Liver (tissue), 9 donors: Measurements from ENCODE around the gene PKHD1. TPM values are rescaled to one million over a fixed set of nuclear protein-coding genes. Genes with fewer than 3 reads are reported as not detected.

Experiments
- DNase-seq: peaks from one replicate; pipeline ENCODE4 v3.0.0-alpha.2; 2017; ENCODE audit warnings: low spot score
- H3K27ac ChIP-seq, 2 donors: one replicate each; pipeline ENCODE4 v1.7.0; 2013; ENCODE audit warnings: inconsistent platforms in 2 of 2, low read length in 2 of 2, control low read depth in 1 of 2, low read depth in 1 of 2, mild to moderate bottlenecking in 1 of 2
- H3K27me3 ChIP-seq, 4 donors: one replicate each; pipeline versions ENCODE4 v1.6.1 to v1.7.0; 2013; ENCODE audit warnings: low read length in 3 of 4, inconsistent platforms in 1 of 4, mild to moderate bottlenecking in 1 of 4, moderate library complexity in 1 of 4; ENCODE audit not compliant: control insufficient read depth in 4 of 4, insufficient read depth in 4 of 4
- H3K36me3 ChIP-seq, 4 donors: one replicate each; pipeline versions ENCODE4 v1.6.1 to v1.7.0; 2013; ENCODE audit warnings: low read length in 3 of 4, mild to moderate bottlenecking in 3 of 4, low read depth in 1 of 4, moderate library complexity in 1 of 4; ENCODE audit not compliant: control insufficient read depth in 4 of 4, insufficient read depth in 3 of 4
- H3K4me1 ChIP-seq, 4 donors: one replicate each; pipeline versions ENCODE4 v1.6.1 to v1.7.0; 2013; ENCODE audit warnings: low read length in 3 of 4, mild to moderate bottlenecking in 3 of 4, moderate library complexity in 1 of 4; ENCODE audit not compliant: control insufficient read depth in 4 of 4, insufficient read depth in 4 of 4
- H3K4me3 ChIP-seq, 3 donors: one replicate each; pipeline versions ENCODE4 v1.6.1 to v1.7.0; 2013; ENCODE audit warnings: low read length in 3 of 3, control low read depth in 1 of 3, low read depth in 1 of 3, mild to moderate bottlenecking in 1 of 3
- H3K9ac ChIP-seq, 2 donors: one replicate each; pipeline ENCODE4 v1.7.0; 2013; ENCODE audit warnings: low read length in 2 of 2, mild to moderate bottlenecking in 2 of 2, moderate library complexity in 2 of 2, control low read depth in 1 of 2, low read depth in 1 of 2
- H3K9me3 ChIP-seq, 4 donors: one replicate each; pipeline versions ENCODE4 v1.6.1 to v1.7.0; 2013; ENCODE audit warnings: low read length in 3 of 4; ENCODE audit not compliant: control insufficient read depth in 4 of 4
- ATF3 ChIP-seq: IDR thresholded peaks from 2 replicates; pipeline ENCODE4 v1.6.1; 2016; ENCODE audit warnings: antibody characterized with exemption
- CTCF ChIP-seq: fragments of 150-350 bp; IDR thresholded peaks from 2 replicates; pipeline ENCODE4 v1.5.1; 2017; ENCODE audit warnings: improper control_type of control experiment, low read depth, low read length; ENCODE audit not compliant: missing input control
- EGR1 ChIP-seq, 2 donors: IDR thresholded peaks; 2 replicates each; pipeline ENCODE4 v1.6.1; 2016 to 2018; ENCODE audit warnings: antibody characterized with exemption in 2 of 2, low read depth in 2 of 2
- FOXA1 ChIP-seq: IDR thresholded peaks from 2 replicates; pipeline ENCODE4 v1.6.1; 2016; ENCODE audit warnings: antibody characterized with exemption
- FOXA2 ChIP-seq: IDR thresholded peaks from 2 replicates; pipeline ENCODE4 v1.6.1; 2016; ENCODE audit warnings: antibody characterized with exemption
- GABPA ChIP-seq, 2 donors: IDR thresholded peaks in 1 of 2; conservative IDR thresholded peaks in 1 of 2; 2 replicates each; pipeline ENCODE4 v1.6.1; 2016; ENCODE audit warnings: antibody characterized with exemption in 2 of 2, mild to moderate bottlenecking in 1 of 2, moderate library complexity in 1 of 2
- HNF4A ChIP-seq, 2 donors: conservative IDR thresholded peaks; 2 replicates each; pipeline ENCODE4 v1.6.1; 2016; ENCODE audit warnings: antibody characterized with exemption in 2 of 2, mild to moderate bottlenecking in 2 of 2
- HNF4G ChIP-seq: IDR thresholded peaks from 2 replicates; pipeline ENCODE4 v1.6.1; 2016; ENCODE audit warnings: antibody characterized with exemption
- JUND ChIP-seq, 2 donors: IDR thresholded peaks; 2 replicates each; pipeline ENCODE4 v1.6.1; 2016; ENCODE audit warnings: antibody characterized with exemption in 2 of 2
- MAX ChIP-seq: IDR thresholded peaks from 2 replicates; pipeline ENCODE4 v1.6.1; 2016; ENCODE audit warnings: antibody characterized with exemption
- NR2F2 ChIP-seq: IDR thresholded peaks from 2 replicates; pipeline ENCODE4 v1.6.1; 2016; ENCODE audit warnings: antibody characterized with exemption
- RAD21 ChIP-seq, 2 donors: IDR thresholded peaks; 2 replicates each; pipeline ENCODE4 v1.6.1; 2016; ENCODE audit warnings: antibody characterized with exemption in 2 of 2, mild to moderate bottlenecking in 2 of 2
- REST ChIP-seq: IDR thresholded peaks from 2 replicates; pipeline ENCODE4 v1.6.1; 2016; ENCODE audit warnings: antibody characterized with exemption, mild to moderate bottlenecking
- RXRA ChIP-seq, 2 donors: IDR thresholded peaks; 2 replicates each; pipeline ENCODE4 v1.6.1; 2017 to 2018; ENCODE audit warnings: antibody characterized with exemption in 2 of 2, mild to moderate bottlenecking in 1 of 2
- SP1 ChIP-seq: IDR thresholded peaks from 2 replicates; pipeline ENCODE4 v1.6.1; 2018; ENCODE audit warnings: antibody characterized with exemption, mild to moderate bottlenecking
- TAF1 ChIP-seq: conservative IDR thresholded peaks from 2 replicates; pipeline ENCODE4 v1.6.1; 2016; ENCODE audit warnings: antibody characterized with exemption, mild to moderate bottlenecking
- YY1 ChIP-seq: IDR thresholded peaks from 2 replicates; pipeline ENCODE4 v1.6.1; 2016; ENCODE audit warnings: antibody characterized with exemption, mild to moderate bottlenecking
- ZBTB33 ChIP-seq: IDR thresholded peaks from 2 replicates; pipeline ENCODE4 v1.6.1; 2016; ENCODE audit warnings: antibody characterized with exemption
- WGBS: extraction: QIAGEN DNeasy Blood & Tissue Kit; methylation state at CpG from one replicate; pipeline ENCODE4 v1.1.7; 2013; 5-methylcytosine and 5-hydroxymethylcytosine counted together
- polyA plus RNA-seq, 2 donors: library from polyadenylated mRNA; stranded (reverse) in 1 of 2; unstranded in 1 of 2; fragments of 200-250 nt in 1 of 2; fragments of >200 nt in 1 of 2; fragmentation: Nextera tagmentation in 1 of 2; extraction: Ambion mirVana in 1 of 2; gene quantifications; one replicate each; pipeline versions ENCODE4 v1.2.1 to v1.2.3, GENCODE V29; 2013 to 2015
- total RNA-seq, 2 donors: library from RNA; depleted of rRNA; stranded (reverse); fragments of >200 nt; gene quantifications; one replicate each; pipeline ENCODE4 v1.2.3, GENCODE V29; 2014
- donor health status: healthy.
- donor health status: healthy.
- donor health status: healthy.
- donor health status: healthy.
- donor health status: healthy.

The PKHD1 gene
- total and polyA plus RNA-seq, 4 donors: 0.45 to 10.6 (median 3.2) TPM

- TF ChIP-seq TAF1 (no peak), ZBTB33 (no peak), EGR1 (IDR thresholded peaks at IDR 0.05; ENCODE audit: low read depth in 2 of 2) (no peak), RAD21 (IDR thresholded peaks at IDR 0.05) (no peak), GABPA (IDR thresholded peaks at IDR 0.05 in 1 of 2, conservative IDR thresholded peaks at IDR 0.05 in 1 of 2) (no peak), REST (no peak), CTCF (no peak), RXRA (IDR thresholded peaks at IDR 0.05) (no peak), FOXA1 (no peak), ATF3 (no peak), HNF4G (no peak), SP1 (no peak), NR2F2 (no peak), MAX (no peak), HNF4A (conservative IDR thresholded peaks at IDR 0.05) (no peak), FOXA2 (no peak), YY1 (no peak), JUND (IDR thresholded peaks at IDR 0.05) (no peak)
- Histone ChIP-seq H3K9me3 (no peaks in the 10 kb centered on the region), H3K27ac (no peak overlapping the region), H3K27me3 (no peaks in the 10 kb centered on the region), H3K4me3 (no peak overlapping the region), H3K36me3 (no peaks in the 10 kb centered on the region), H3K9ac (no peak overlapping the region), H3K4me1 (no peaks in the 10 kb centered on the region)
- DNase-seq: no peak
- 87% methylated on average over 6 of the region's 6 CpGs for WGBS
Measured at GRCh38 chr6:51996296-51996947, 91.0 kb downstream of the PKHD1 start.
